GM19397 (cell line): Measurements from ENCODE around the gene CENPH.
"Not testable (repeated sequence)": the region's sequence is repeated elsewhere in the genome, so short reads cannot be mapped to it uniquely, and the experiment has no call there.

Experiments used
- ATAC-seq: cut with Tn5 transposase; IDR thresholded peaks from one replicate; pipeline ENCODE4 v1.9.1; 2021; ENCODE audit warnings: mild to moderate bottlenecking, moderate library complexity; ENCODE audit not compliant: unreplicated experiment

The CENPH gene, protein sequence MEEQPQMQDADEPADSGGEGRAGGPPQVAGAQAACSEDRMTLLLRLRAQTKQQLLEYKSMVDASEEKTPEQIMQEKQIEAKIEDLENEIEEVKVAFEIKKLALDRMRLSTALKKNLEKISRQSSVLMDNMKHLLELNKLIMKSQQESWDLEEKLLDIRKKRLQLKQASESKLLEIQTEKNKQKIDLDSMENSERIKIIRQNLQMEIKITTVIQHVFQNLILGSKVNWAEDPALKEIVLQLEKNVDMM

GRCh38 chr5:69189162-69190086, at the start of gene CENPH:
Gene CENPH, plus strand, starts transcription at chr5:69189583. Its CDS starts 52 bp downstream, at chr5:69189635.
- peak; percentile 92 for ATAC-seq

DNA sequence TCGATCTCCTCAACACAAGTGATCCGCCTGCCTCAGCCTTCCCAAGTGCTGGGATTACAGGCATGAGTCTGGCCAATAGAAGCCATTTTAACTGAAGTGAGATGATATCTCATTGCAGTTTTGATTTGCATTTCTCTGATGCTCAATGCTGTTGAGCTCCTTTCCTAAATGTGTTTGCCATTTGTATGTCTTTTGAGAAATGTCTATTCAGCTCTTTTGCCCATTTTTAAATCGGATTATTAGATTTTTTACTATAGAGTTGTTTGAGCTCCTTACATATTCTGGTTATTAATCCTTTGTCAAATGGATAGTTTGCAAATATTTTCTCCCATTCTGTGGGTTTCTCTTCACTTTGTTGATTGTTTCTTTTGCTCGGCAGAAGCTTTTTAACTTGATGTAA, 49.1 kb upstream of the CENPH start:
- not testable (repeated sequence) for ATAC-seq

GRCh38 chr5:69140827-69141226, 48.6 kb upstream of the CENPH start:
- ATAC-seq: no peak

- ATAC-seq: not testable (repeated sequence)
Observed at GRCh38 chr5:69148576-69148975, 40.8 kb upstream of the CENPH start.

GRCh38 chr5:69148981-69149675, 40.3 kb upstream of the CENPH start:
- ATAC-seq: no peak

GRCh38 chr5:69149676-69150010, 39.7 kb upstream of the CENPH start:
- no peak for ATAC-seq

GRCh38 chr5:69152731-69153130, 36.7 kb upstream of the CENPH start:
- no peak for ATAC-seq

DNA sequence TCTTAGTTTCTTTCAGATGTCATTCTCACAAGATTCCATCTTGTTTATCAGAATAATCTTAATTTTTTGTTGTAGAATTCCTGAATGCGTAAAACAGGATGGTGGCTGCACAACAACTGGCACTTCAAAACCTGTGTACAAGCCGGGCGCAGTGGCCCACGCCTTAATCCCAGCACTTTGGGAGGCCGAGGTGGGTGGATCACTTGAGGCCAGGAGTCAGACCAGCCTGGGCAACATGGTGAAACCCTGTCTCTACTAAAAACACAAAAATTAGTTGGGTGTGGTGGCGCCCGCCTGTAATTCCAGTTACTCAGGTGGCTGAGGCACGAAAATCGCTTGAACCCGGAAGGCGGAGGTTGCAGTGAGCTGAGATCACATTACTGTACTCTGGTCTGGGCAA, 32.9 kb upstream of the CENPH start:
- ATAC-seq: no peak

DNA sequence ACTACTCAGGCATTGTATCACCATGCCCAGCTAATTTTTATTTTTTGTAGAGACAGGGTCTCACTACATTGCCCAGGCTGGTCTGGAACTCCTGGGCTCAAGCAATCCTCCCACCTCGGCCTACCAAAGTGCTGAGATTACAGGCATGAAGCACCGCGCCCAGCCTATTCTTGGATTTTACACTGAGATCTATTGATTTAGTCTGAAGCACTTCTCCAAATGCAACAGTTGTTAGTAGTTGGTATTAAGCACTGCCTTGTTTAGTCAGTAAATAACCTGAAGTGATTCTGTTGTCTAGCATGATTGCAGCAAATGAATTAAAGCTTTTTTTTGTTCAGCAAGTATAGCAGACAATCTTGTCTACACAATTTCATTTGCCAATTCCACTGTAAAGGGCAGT, 31.3 kb upstream of the CENPH start:
- ATAC-seq: no peak

GRCh38 chr5:69160651-69161050, 28.7 kb upstream of the CENPH start:
- no peak for ATAC-seq

DNA sequence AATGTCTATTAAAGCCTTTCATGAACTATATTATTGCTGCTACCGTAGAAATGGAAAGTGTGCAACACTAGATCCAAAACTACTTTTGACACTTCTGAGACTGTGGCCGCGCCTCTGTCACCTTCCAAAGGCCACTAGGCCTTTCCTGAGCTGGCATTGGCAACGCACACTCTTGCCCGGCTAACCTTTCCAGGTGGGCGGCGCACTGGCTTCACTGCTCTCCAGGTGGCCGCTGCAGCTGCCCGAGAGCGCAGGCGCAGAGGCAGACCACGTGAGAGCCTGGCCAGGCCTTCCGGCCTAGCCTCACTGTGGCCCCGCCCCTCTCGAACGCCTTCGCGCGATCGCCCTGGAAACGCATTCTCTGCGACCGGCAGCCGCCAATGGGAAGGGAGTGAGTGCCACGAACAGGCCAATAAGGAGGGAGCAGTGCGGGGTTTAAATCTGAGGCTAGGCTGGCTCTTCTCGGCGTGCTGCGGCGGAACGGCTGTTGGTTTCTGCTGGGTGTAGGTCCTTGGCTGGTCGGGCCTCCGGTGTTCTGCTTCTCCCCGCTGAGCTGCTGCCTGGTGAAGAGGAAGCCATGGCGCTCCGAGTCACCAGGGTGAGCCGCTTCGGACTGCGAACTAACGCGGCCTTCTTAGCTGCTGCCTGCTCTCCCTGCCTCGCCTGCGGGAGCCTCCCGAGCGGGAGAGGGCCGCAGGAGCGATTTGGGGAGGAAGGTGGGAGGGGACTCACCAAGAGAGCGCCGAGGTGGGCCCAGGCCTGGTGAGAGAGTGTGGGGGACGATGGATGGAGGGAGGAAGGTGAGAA, 22.5 kb upstream of the CENPH start, which contains the start of gene CCNB1:
CCNB1 (plus strand) TSS at position 465 of the 807 bp plus-strand sequence; CDS start at position 578, 113 bp downstream.
- ATAC-seq: peak; percentile 99

DNA sequence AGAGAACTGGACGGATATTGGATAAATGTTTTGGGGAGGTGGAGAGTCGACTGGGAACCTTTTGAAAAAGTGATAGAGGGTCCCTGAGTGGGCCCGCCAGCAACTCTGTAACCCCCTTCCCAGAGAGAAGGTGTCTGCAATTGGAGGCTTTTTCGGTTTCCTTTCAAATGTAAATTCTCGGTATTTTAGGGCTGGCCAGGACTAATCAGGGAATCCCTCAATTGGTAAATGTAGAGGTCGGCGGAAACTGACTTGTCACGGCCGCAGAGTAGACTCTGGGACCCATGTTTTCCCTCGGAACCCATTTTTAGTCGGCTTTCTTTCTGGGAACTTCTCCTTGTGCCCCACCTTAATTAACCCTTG, 21.9 kb upstream of the CENPH start:
- ATAC-seq: no peak

- ATAC-seq: no peak
Observed at GRCh38 chr5:69167929-69168328, 21.5 kb upstream of the CENPH start.

GRCh38 chr5:69170495-69170894, 18.9 kb upstream of the CENPH start:
- ATAC-seq: no peak

DNA sequence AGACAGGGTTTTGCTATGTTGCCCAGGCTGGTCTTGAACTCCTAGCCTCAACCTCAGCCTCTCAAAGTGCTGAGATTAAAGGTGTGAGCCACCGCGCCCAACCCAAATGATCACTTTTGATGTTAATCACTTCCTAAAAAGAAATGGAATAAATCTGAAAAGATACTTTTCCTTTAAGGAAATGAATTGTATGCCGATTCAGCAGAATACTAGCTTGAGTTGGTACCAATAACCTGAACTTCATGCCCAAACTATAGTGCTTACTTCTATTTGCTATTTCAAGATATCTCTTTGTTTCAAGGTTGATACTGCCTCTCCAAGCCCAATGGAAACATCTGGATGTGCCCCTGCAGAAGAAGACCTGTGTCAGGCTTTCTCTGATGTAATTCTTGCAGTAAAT, 18.4 kb upstream of the CENPH start:
- no peak for ATAC-seq

DNA sequence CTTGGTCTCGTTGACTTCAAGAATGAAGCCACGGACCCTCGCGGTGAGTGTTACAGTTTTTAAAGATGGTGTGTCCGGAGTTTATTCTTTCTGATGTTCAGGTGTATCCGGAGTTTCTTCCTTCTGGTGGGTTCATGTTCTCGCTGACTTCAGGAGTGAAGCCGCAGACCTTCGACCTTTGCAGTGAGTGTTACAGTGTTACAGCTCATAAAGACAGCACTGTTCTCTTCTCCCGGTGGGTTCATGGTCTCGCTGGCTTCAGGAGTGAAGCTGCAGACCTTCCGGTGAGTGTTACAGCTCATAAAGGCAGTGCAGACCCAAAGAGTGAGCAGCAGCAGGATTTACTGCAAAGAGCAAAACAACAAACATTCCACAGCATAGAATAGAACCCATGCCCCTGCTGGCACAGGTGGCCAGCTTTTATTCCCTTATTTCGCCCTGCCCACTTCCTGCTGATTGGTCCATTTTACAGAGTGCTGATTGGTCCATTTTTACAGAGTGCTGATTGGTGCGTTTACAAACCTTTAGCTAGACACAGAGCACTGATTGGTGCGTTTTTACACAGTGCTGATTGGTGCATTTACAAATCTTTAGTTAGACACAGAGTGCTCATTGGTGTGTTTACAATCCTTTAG, 7.6 kb upstream of the CENPH start:
- not testable (repeated sequence) for ATAC-seq

DNA sequence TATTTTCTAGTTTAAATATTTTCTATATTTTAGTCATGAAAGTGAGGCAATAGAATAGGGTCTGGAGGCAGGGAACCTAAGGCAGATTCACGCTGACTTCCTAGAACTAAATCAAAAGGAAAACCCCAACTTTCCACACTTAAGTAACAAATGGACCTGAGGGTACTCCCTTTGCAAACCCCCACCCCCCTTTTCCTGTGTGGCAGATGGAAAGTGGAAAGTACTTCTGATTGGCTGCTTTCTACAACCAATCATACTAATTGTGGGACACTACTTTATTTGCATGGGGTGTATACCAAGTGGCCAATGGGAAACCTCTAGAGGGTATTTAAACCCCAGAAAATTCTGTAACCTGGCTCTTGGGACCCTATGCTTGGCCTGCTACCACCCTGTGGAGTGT, 4.8 kb upstream of the CENPH start:
- no peak for ATAC-seq

DNA sequence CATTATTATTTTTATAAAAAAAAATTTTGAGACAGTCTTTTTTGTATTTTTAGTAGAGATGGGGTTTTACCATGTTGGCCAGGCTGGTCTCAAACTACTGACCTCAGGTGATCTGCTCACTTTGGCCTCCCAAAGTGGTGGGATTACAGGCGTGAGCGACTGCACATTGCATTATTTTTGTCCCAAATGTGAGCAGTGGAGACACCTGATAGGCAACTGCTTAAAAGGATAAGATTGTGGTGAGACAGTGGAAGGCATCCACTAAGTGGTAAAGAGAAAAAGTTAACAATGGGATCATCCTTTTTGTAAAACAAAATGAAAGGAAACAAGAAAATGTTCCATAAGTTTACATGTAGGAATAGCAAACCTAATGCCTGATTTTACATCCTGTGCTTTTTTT, 2.0 kb upstream of the CENPH start:
- no peak for ATAC-seq

GRCh38 chr5:69188811-69189161, 597 bp upstream of the CENPH start:
- no peak for ATAC-seq

GRCh38 chr5:69202497-69202896, 13.1 kb downstream of the CENPH start:
- ATAC-seq: no peak
